GM12875 (cell line): ENCODE results near the gene SLC22A17.
A peak's percentile ranks its signal among the peaks of the same experiment; 100 is the strongest.

Experiments
- H3K4me3 ChIP-seq: one replicate; pipeline ENCODE4 v1.5.1; 2011; ENCODE audit warnings: low read depth, low read length, control low read depth
- TF ChIP-seq, protein P1 (sequence below): IDR thresholded peaks from 2 replicates; pipeline ENCODE4 v1.5.1; 2011; ENCODE audit warnings: low read depth, mild to moderate bottlenecking, control low read depth, inconsistent platforms, low read length, moderate library complexity, borderline replicate concordance; ENCODE audit not compliant: insufficient read depth

Gene SLC22A17

DNA sequence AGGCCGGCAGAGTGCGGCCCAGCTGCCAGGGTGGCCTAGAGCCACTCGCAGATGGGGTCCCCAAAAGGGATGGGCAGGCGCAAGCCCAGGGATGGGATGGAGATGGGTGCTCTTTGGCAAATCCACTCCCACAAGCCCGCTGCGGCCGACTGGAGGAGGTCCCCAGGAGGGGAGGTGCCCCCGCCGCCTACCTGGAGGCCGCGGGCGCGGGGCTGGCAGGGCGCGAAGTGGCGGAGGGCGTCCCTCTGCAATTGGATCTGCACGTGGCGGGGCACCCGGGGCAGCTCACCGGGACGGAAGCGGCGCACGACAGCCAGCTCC, 50.8 kb downstream of the SLC22A17 start:
- TF ChIP-seq, protein P1, sequence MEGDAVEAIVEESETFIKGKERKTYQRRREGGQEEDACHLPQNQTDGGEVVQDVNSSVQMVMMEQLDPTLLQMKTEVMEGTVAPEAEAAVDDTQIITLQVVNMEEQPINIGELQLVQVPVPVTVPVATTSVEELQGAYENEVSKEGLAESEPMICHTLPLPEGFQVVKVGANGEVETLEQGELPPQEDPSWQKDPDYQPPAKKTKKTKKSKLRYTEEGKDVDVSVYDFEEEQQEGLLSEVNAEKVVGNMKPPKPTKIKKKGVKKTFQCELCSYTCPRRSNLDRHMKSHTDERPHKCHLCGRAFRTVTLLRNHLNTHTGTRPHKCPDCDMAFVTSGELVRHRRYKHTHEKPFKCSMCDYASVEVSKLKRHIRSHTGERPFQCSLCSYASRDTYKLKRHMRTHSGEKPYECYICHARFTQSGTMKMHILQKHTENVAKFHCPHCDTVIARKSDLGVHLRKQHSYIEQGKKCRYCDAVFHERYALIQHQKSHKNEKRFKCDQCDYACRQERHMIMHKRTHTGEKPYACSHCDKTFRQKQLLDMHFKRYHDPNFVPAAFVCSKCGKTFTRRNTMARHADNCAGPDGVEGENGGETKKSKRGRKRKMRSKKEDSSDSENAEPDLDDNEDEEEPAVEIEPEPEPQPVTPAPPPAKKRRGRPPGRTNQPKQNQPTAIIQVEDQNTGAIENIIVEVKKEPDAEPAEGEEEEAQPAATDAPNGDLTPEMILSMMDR, result no peak
- peak overlapping the region; percentile 65 for H3K4me3 ChIP-seq

GRCh38 chr14:23301288-23301968, 51.3 kb downstream of the SLC22A17 start:
- H3K4me3 ChIP-seq, result peak overlapping the region; percentile 65
- TF ChIP-seq, protein P1, result peak; percentile 86

DNA sequence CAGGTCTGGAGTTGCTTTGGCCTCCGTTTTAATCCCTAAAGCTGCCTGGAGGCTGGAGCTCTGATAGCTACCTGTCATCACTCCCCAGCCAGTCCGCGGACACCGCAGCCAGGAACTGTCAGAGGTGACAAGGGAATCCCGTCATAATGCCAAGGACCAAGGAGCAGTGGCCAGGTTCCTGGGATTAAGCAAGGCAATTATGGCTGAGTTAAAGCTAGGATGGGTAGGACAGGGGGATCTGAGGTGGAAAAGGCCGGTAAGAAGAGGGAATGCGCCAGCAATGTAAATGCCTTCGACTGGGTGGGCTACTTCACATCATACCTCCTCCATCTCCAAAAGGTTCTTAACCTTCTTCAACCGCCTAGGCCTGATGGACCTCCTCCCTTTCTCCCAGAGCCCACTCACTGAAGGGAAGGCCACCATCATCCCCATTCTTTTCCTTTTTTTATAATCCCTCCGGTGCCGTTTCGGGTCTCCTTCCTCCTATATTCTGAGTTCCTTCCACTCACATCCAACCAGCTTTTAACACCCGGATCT, 51.9 kb downstream of the SLC22A17 start:
- TF ChIP-seq, protein P1, result no peak
- H3K4me3 ChIP-seq, result peak overlapping the region; percentile 46

GRCh38 chr14:23299986-23300686, 52.6 kb downstream of the SLC22A17 start:
- peak overlapping the region; percentile 46 for H3K4me3 ChIP-seq
- TF ChIP-seq, protein P1, result no peak

- TF ChIP-seq, protein P1, result 0 out of 2 replicates have a peak, but pooled peaks have one; percentile 7
These were observed 53.3 kb downstream of the SLC22A17 start for GRCh38 chr14:23299211-23299957.

GRCh38 chr14:23297611-23298277, 54.9 kb downstream of the SLC22A17 start:
- TF ChIP-seq, protein P1, result no peak
- no peak overlapping the region for H3K4me3 ChIP-seq

More at GRCh38 chr14:23299211-23299957, 53.3 kb downstream of the SLC22A17 start:
- no peak overlapping the region for H3K4me3 ChIP-seq
